Fibroblast of villous mesenchyme (primary cell): Measurements from ENCODE around the gene MTMR3. TPM values are rescaled to one million over a fixed set of nuclear protein-coding genes. Genes with fewer than 3 reads are reported as not detected.
A peak's percentile ranks its signal among the peaks of the same experiment; 100 is the strongest.

Source experiments
- DNase-seq: peaks from one replicate; pipeline ENCODE4 v3.0.0-alpha.2; 2010; ENCODE audit warnings: low read depth
- H3K4me3 ChIP-seq: 2 replicates; pipeline ENCODE4 v1.5.1; 2011; ENCODE audit warnings: low read depth, mild to moderate bottlenecking, low read length
- CTCF ChIP-seq: IDR thresholded peaks from 2 replicates; pipeline ENCODE4 v1.5.1; 2012; ENCODE audit warnings: low read depth, mild to moderate bottlenecking, low read length; ENCODE audit not compliant: insufficient read depth
- total RNA-seq: library from RNA; depleted of rRNA; stranded (reverse); fragments of >200 nt; gene quantifications from 2 replicates; pipeline ENCODE4 v1.2.3, GENCODE V29; 2012

The MTMR3 gene
- total RNA-seq, 1 donor, result 51.4 TPM

GRCh38 chr22:29912605-29913398 lies 29.8 kb downstream of the MTMR3 start:
- peak; percentile 90 for DNase-seq
- no peak overlapping the region for H3K4me3 ChIP-seq
- TF ChIP-seq CTCF, result no peak

DNA sequence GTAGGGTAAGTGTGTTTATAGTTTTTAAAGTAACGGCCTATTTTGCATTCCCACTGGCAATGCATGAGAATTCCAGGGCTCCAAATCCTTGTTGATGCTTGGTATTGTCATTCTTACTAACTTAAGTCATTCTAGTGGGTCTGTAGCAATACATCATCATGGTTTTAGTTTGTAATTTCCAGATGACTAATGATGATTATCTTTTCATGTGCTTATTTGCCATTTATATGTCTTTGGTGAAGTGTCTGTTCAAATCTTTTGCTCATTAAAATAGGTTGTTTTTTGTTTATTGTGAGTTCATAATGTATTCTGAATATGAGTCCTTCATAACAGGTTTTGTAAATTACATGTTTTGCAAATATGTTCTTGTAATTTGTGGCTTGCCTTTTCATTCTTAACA lies 31.2 kb downstream of the MTMR3 start:
- no peak for TF ChIP-seq CTCF
- H3K4me3 ChIP-seq, result no peak overlapping the region
- peak; percentile 88 for DNase-seq

DNA sequence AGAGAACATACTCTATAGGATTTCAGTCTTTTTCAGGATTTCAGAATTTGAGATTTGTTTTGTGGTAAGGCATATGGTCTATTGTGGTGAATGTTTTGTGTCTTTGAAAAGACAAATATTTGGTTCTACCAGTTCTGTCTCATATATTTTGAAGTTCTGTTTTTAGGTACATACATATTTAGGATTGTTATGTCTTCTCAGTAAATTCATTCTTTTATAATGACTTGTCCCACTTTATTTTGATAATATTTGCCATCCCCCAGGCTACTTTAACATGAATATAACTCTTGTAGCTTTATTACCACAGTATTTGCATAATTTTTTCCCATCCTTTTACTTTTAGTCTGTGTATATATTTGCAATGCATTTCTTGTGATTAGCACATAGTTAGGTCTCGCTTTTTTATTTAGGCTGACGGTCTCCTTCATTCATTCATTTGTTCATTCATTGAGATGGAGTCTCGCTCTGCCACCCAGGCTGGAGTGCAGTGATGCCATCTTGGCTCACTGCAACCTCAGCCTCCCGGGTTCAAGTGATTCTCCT lies 32.1 kb downstream of the MTMR3 start:
- DNase-seq, result peak; percentile 10
- no peak for TF ChIP-seq CTCF
- no peak overlapping the region for H3K4me3 ChIP-seq

DNA sequence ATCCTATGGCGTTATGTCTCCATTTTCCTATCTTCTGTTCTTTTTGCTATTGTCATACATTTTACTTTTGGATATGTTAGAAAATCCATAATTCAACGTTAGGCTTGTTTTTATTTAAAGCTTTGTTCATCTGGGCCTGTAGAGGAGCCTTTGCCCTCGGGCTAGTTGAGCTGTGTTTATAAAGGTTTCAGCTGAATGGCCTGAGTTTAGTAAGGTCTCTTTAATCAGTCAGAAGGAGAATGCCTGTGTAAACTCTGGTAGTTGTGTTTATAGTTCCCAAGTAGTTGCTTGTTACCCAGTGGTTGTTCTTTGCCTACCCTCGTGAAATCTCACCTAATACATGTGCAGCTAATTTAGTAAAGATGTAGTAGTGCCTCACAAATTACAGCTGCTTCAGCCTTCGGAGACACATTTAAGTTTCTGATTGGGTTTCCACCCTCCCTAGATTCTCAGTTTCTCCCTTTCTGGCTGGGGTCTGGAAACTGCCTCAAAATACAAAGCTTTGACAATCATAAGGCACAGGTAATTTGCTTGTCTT lies 33.1 kb downstream of the MTMR3 start:
- no peak overlapping the region for H3K4me3 ChIP-seq
- TF ChIP-seq CTCF, result no peak
- peak; percentile 24 for DNase-seq

GRCh38 chr22:29917052-29917902 lies 34.3 kb downstream of the MTMR3 start:
- H3K4me3 ChIP-seq, result no peak overlapping the region
- DNase-seq, result peak; percentile 18
- TF ChIP-seq CTCF, result no peak

- no peak for TF ChIP-seq CTCF
- no peak overlapping the region for H3K4me3 ChIP-seq
- no peak for DNase-seq
These were observed 42.4 kb downstream of the MTMR3 start for GRCh38 chr22:29925402-29925801.
